ENCODE data around the gene CLCN6.
A peak's percentile ranks its signal among the peaks of the same experiment; 100 is the strongest.

The CLCN6 gene

DNA sequence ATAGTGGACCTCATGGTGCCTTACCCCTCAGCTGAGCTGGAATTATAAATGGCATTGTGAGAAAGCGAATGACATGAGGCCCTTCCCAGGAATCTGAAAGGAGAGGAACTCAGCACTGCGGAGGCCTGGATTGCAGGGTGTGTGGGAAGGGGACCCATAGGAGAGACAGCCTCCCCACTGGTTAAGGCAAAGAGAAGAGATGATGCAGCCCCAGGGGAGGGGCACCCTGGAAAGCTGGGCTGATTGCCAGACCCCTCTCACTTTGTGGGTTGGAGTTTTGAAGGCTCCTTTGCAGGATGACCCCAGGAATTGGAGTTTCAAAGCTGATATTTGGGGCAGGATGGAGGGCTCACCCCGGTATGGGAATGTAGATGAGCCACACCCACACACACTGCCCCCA, 50.7 kb downstream of the CLCN6 start:
- no peak for DNase-seq

DNA sequence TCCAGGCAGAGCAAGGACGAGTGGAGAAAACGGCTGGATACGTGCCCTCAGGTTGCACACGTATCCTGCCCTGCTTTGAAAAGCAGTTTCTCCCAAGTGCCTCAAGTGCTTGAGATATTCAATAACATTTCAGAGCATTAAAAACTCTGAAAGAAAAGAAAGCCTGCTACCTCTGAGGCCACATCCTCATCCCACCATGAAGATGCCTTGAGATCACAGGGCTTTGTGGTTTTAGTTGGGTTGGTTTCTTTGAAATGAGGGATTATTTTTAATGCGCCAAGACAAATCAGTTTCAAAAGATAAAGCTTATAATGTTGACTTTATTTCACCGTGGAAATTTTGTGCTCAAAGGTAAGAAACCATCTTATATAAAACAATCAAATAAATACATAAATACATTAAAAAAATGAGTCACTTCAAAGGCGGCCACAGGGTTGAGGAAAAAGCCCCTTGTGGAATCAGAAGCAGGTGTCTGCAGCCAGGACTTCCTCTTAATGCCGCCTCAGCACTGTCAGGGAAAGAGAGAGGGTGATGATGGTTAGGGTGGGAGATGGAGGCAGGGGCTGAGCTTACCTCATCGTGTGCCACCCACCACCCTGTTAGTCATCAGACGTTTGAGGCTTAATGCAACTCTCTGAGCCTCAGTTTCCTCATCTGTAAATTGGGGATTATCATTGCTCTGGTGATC, 51.3 kb downstream of the CLCN6 start:
- DNase-seq = no peak

DNA sequence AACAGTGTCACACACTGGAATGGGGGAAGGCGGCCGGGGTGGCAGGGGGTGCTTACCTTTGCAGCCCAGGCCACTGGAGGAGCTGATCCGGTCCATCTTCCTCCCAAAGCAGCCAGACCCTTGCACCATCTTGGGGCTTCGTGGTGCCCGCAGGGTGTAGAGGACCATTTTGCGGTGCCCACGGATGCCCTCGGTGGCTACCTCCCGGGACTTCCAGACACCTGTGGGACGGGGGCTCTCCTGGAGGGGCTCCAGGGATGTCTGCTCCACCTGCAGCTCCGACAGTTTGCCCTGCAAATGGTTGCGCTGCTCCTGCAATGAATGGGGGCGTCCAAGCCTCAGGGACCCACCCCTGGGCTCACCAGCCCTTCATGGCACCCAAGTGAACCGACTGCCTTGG, 52.2 kb downstream of the CLCN6 start:
- no peak for DNase-seq

DNA sequence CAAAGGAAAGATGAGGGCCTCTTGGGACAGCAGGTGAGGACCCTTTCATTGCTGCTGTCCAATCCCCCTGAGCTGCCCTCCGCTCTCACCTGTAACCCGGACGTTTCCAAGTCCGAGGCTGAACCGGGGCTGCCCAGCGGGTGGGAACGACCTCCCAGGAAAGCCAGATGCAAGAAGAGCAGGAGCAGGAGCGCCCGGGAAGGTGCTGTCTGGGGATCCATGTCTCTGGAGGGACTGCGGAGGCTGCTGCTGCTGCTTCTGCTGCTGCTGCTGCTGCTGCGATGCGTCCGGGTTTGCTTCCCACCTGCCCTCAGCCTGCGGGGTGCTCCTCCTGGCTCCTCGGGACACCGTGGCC, 52.6 kb downstream of the CLCN6 start, which contains the start of gene NPPB:
Gene NPPB (minus strand): TSS at position 333 of the 355 bp plus-strand sequence. CDS start 112 bp downstream, at position 221.
- DNase-seq = no peak

DNA sequence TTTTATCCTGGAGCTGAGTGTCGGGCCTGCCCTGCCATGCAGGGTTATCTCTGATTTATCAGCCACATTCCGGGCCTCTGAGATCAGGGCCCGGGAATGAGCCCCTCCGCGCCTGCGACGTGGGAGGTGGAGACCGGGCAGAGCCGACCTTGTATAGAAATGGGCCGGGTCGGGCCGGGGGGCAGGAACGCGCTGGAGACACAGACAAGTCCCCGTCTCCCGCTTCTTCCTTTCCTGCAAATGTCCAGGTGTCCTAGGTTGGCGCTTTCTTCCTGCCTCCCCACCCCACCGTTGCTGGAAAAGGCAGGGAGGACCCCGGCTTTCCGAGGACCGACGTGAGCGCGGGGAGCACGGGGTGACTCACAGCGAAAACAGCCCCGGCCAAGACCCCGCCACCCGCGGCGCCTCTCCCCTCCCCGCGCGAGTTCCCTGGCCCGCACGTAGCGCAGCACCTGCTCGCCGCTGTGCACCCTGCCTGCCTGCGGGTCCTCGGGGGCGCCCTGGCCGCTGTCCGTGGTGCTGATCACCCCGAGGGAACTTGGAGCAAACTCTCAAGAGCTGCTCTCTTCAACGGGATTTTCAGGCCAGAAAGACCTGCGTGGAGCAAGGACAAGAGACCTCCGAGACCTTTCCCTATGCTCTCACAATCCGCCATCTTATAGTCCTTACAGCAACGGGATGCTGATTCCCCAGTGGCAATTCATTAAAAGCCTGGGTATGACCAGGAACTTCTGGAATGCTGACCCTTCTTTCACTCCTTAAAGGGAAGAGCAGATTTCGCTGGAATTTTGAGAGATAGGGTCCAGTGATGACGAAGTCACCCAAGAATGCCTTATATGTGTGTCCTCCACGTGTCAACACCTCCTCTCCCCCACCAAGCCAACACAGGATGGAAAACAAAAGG, 53.2 kb downstream of the CLCN6 start:
- peak; percentile 47 to 51 for DNase-seq

DNA sequence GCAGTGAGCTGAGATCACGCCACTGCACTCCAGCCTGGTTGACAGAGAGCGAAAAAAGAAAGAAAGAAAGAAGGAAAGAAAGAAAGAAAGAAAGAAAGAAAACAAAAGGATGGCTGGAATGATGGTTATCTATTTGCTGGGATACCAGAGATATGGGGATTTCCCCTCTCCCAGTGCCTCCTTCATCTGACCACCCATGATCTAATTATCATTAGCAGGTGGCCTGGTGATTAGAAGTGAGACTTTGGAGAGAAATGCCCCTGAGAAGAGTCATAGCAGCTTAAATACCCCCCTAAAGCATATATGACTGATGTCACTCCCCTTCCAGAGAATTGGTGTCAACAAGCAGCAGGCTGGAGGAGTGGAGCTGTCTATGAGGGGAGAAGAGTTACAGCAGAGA, 54.1 kb downstream of the CLCN6 start:
- DNase-seq = no peak

DNA sequence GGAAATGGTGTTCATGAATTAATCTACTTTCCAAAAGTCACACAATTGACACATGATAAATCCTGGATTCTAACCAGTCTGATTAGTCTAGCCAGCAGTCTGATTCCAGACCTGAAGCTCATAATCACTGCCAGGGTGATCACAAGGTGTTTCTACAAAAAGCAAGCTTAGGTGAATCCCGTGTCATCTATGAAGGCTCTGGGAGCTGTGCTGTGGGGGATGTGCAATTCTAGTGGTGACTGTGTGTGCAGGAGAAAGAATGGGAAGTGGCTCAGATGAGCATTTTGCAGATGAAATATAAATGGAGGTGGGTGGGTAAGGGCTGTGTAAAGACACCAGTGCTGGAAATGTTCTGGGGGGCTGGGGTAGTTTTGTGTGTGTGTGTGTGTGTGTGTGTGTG, 54.6 kb downstream of the CLCN6 start:
- DNase-seq = no peak

DNA sequence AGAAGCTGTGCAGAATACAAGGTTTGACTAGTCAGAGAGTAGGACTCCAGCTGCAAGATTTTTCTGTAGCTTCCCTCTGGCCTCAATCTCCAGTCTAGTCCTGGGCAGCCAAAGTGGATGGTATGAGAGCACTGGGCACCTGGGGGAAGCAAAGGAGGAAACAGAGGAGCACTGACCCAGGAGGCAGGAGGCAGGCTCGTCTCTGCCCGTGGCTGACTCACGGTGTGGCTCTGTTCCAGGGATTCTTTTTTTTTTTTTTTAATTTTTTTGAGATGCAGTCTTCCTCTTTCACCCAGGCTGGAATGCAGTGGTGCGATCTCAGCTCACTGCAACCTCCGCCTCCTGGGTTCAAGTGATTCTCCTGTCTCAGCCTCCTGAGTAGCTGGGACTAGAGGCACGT, 56.9 kb downstream of the CLCN6 start:
- DNase-seq = no peak

DNA sequence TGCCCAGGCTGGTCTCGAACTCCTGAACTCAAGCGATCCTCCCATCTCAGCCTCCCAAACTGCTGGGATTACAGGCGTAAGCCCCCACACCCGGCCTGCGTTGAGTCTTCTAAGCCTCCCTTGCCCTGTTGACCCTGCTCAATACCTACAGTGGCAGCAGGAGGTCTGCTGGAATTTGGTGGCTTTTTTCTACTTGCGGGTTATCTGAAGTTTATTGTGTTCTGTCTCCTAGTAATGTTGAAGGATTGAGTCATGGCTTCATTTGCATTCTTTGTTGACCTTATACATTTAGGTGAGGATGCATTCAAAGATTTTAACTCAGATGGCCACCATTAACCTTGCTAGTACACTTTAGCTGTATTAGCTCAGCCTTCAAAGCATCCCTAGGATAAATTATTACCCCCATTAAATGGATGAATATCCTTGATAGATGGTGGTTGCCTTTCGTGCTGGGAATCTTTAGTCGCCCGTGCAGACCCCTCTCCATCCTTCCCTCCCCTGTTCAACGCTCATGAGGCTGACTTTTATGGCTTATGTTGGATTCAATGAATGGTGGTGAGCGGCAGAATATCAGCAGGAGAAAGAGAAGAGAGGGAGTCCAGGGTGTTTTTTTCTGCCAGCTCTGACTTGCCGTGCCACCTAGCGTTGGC, 62.5 kb downstream of the CLCN6 start:
- DNase-seq = no peak

DNA sequence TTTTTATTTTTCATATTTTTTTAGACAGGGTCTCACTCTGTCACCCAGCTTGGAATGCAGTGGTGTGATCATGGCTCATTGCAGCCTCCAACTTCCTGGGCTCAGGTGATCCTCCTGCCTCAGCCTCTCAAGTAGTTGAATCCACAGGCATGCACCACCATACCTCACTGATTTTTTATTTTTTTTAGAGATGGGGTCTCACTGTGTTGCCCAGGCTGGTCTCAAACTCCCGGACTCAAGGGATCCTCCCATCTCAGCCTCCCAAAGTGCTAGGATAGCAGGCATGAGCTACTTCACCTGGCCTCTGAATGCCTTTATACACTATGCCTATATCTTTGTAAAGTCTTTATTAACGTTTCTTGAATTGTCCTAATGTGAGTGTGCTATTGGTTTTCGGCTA, 63.1 kb downstream of the CLCN6 start:
- DNase-seq = no peak

DNA sequence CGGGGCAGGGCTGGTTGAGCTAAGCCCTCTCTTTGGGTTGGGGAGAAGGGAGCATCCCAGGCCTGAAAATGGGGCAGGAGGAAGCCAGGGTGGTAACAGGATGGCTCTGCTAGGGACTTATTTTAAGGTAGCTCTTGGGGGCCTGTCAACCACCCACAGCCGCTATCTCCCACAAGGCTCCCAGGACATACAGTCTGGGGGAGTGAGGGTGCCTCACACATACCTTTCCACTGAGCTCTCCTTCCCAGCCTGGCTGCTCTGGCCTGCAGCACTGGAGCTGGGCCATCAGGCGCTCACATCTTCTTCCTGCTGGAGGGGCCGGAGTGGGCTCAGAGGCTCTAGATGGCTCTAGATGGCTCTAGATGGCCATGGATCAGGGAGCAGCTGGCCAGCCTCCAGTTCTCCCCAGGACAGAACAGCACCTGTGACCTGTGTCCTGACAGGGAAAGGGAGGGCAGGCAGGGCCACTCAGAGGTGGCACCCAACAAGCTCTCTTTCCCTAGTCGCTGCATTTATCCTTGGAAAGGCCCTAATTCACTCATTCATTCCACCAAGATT, 63.7 kb downstream of the CLCN6 start:
- DNase-seq = no peak

DNA sequence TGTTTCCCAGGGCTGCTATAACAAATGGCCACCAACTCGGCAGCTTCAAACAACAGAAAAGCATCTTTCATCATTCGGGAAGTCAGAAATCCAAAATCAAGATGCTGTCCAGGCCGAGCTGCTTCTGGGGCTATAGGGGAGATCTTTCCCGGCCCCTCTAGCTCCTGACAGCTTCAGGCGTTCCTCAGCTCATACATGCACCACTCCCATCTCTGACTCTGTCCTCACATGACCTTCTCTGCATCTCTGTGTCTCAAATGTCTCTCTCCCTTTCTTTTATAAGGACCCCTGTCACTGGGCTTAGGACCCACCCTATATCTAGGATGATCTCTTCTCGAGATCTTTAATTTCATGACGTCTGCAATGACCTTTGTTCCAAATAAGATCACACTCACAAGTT, 66.6 kb downstream of the CLCN6 start:
- DNase-seq = no peak

DNA sequence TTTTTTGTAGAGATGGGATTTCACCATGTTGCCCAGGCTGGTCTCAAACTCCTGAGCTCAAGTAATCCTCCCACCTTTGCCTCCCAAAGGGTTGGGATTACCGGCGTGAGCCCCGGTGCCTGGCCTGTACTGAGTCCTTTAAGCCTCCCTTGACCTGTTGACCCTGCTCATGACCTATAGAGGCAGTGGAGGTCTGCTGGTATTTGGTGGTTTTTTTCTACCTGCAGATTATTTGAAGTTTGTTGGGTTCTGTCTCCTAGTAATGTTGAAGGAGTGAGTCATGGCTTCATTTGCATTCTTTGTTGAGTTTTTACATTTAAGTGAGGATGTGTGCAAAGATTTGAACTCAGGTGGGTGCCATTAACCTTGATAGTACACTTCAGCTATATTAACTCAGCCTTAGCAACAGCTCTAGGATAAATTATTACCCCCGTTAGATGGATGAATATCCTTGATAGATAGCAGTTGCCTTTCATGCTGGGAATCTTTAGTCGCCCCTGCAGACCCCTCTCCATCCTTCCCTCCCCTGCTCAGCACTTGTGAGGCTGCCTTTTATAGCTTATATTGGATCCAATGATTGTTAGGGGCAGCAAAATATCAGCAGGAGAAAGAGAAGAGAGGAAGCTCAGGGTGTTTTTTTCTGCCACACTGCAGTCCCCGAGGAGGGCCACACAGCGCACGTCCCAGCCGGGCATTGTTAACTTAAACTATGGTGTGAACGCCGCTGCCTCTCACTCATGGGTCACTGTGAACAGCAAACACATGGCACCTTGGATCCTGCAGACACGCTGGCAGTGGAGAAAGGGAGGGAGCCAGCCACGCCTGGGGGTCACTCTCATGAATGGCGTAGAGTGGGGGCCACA, 67.6 kb downstream of the CLCN6 start:
- no peak for DNase-seq

DNA sequence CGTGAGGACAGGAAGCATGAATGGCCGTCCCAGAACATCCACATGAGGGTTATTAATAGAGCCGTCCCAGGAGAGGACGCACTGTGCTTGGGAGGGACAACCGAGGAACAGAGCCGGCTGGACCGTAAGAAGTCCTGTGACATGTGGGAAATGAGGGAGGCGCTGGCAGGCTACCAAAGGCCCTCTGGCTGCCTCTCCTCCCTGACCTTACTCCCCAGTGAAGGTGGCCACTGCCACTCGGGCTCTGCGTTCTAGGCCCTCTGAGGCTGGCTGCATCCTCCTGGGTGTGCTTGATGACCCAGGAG, 68.2 kb downstream of the CLCN6 start:
- DNase-seq = no peak

DNA sequence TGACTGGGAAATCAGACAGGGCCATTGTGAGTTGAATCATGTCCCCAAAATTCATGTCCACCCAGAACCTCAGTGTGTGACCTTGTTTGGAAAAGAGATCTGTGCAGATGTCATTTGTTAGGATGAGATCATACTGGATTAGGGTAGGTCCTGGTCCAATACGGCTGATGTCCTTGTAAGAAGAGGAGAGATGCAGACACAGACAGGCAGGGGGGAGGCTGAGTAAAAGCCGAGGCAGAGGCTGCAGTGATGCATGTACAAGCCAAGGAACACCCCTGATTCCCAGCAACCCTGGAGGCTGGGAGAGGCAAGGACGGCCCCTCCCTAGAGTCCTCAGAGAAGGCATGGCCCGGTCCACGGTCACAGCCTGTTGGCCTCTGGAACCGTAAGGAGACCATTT, 68.6 kb downstream of the CLCN6 start:
- DNase-seq = no peak

DNA sequence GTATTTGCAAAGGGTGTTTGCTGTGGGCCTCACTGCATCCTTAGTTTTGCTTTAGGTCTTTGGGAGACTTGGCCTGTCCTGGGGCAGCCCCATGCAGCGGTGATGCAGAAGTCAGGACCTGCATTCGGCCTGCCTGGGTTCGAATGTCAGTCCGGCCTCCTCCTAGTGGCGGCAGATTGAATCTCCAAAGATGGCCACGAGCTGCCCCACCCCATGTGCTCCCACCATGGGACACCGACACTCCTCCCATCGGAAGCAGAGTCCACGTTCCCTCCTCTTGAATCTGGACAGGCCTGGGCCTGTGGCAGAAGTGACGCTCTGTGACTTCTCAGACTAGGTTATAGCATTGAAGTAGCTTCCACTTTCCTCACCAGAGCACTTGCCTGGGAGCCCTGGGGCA, 69.1 kb downstream of the CLCN6 start:
- DNase-seq = no peak

DNA sequence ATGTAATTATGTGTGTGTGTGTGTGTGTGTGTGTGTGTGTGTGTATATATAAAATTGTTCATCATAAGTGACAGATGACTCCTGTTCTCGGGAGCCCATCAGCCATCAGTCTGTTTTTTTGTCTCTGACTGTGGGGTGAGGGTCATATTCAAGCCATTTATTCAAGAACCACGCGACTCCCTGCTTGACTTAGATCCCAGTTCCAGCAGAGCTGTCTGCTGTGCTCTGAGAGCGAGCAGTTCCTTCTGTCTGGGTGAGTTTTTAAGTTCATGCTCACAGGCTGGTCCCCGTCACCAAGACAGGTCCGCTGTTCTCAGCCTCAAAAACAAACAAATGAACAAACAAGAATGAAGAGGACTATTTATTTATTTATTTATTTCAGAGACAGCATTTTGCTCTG, 71.1 kb downstream of the CLCN6 start:
- DNase-seq = no peak

DNA sequence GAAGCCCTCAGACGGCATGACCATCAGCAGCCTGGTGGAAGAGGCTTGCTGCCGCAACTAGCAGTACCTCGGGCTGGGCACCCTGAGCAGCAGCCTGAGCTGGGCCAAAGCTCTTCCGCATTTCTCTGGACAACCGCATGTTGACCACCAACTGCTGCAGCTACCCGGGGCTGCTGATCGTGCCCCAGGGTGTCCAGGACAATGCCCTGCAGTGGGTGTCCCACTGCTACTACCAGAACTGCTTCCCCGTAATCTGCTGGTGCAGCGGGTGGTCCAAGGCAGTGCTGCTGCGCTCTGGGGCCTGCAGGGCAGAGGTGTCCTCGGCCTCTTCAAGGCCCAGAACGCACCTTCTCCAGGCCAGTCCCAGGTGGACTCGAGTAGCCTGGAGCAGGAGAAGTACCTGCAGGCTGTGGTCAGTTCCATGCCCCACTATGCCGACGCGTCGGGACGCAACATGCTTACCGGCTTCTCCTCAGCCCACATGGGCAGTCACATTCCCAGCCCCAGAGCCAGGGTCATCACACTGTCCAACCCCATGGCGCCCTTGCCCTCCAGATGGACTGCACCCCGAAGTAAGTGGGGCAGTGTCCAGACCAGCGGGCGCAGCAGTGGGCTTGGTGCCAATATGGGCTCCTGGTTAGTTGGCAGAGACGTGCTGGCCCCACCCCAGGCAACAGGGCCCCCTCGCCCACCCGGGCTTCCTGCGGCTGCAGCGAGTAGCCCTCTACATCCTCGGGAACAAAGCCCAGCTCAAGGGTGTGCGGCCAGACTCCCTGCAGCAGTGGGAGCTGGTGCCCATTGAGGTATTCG, 72.3 kb downstream of the CLCN6 start:
- no peak for DNase-seq

DNA sequence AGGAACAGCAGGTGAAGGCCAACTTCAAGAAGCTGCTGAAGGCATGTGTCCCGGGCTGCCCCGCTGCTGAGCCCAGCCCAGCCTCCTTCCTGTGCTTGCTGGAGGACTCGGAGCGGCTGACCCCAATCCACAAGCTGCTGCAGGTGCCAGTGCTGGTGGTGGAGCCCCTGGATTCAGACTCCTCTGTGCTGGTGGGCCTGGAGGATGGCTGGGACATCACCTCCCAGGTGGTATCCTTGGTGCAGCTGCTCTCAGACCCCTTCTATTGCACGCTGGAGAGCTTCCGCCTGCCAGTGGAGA, 72.8 kb downstream of the CLCN6 start:
- DNase-seq = no peak

DNA sequence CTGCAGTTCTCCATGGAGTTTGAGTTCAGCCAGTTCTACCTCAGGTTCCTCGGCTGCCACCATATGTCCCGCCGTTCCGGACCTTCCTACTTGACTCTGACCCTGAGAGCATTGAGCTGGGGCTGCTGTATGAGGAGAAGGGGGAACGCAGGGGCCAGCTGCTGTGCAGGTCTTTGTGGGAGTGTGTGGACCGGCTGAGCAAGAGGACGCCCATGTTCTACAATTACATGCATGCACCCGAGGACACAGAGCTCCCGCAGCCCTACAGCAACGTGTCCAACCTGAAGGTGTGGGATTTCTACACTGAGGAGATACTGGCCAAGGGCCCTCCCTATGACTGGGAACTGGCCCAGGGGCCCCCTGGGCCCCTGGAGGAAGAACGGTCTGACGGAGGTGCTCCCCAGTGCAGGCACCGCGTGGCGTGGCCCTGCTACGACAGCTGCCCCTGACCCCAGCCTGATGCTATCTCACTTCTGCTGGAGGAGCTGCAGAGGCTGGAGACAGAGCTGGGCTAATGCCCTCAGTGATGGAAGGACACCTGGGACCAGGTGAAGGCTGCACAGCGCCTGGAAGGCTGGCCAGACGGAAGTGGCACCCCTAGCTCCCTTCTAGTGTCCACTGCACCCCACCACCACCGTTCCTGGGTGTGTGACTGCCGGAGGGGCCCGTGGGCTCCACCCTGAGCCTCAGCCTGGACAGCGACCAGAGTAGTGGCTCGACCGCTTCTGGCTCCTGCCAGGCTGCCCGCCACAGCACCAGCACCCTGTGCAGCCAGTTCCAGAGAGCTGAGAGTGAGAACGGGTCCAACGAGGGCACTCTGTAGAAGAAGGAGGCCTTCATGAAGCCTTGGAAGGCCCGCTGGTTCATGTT, 73.6 kb downstream of the CLCN6 start:
- no peak for DNase-seq

DNA sequence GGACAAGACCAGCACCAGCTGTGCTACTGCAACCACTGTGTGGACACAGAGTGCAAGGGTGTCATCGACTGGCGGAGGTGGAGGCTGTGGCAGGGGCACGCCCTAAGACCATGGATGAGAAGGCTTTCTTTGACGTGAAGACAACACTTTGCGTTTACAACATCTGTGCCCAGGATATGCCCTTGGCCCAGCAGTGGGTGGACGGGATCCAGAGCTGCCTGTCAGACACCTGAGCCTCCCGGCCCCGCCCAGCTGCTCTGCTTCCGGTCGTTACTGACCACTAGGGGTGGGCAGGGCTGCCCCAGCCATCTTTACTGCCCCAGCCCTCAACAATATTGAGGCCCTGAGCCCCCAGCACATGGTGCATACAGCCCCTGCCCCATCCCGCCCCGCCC, 74.2 kb downstream of the CLCN6 start:
- no peak for DNase-seq

Measured in activated CD4-positive, alpha-beta T cell treated with anti-CD3 and anti-CD28 coated beads for 4 hours (primary cell).